Panc1 (cell line): ENCODE measurements around the gene ESCO1. TPM values are rescaled to one million over a fixed set of nuclear protein-coding genes. Genes with fewer than 3 reads are reported as not detected.

Experiments
- ATAC-seq: fragments of 200-7000 bp; cut with Tn5 transposase; 2 replicates; pipeline ENCODE4 v1.9.1; 2020; ENCODE audit warnings: mild to moderate bottlenecking, moderate library complexity
- BruUV-seq: library from RNA; stranded (reverse); fragments of 400-500 nt; replicated peaks from 2 replicates; lab custom pipeline; 2021; lab: Mats Ljungman, UMichigan
- CTCF ChIA-PET: fragments of 300-600 bp; sonication (Branson Sonifier 250); formaldehyde crosslinking; loops from one replicate; lab custom pipeline; 2022; ENCODE audit warnings: antibody characterized with exemption; lab: Charles Lee
- POLR2A ChIA-PET: fragments of 300-600 bp; sonication (Branson Sonifier 250); formaldehyde crosslinking; loops from one replicate; lab custom pipeline; 2022; ENCODE audit warnings: antibody characterized with exemption; lab: Charles Lee
- DNase-seq: peaks from one replicate; pipeline ENCODE4 v3.0.0-alpha.2; 2010; ENCODE audit warnings: low read depth, low spot score
- H3K27ac ChIP-seq: 2 replicates; pipeline ENCODE4 v1.5.1; 2011; ENCODE audit warnings: mild to moderate bottlenecking, low read length, inconsistent platforms
- H3K27me3 ChIP-seq: fragments of 200-500 bp; sonication (Bioruptor generic); 2 replicates; pipeline ENCODE4 v1.6.0; 2014; ENCODE audit warnings: low read length, inconsistent platforms; ENCODE audit not compliant: control insufficient read depth, insufficient read depth
- H3K36me3 ChIP-seq: fragments of 200-500 bp; sonication (Bioruptor generic); 2 replicates; pipeline ENCODE4 v1.5.1; 2014; ENCODE audit warnings: inconsistent platforms, mild to moderate bottlenecking, low read length, moderate library complexity; ENCODE audit not compliant: control insufficient read depth, insufficient read depth
- H3K4me1 ChIP-seq: 2 replicates; pipeline ENCODE4 v1.5.1; 2011; ENCODE audit warnings: inconsistent platforms, mild to moderate bottlenecking, low read length, moderate library complexity; ENCODE audit not compliant: control insufficient read depth, insufficient read depth
- H3K4me3 ChIP-seq, 2 experiments: 2 replicates each; pipeline ENCODE4 v1.5.1; 2011 to 2012; ENCODE audit warnings: low read depth in 2 of 2, low read length in 2 of 2, mild to moderate bottlenecking in 2 of 2, inconsistent platforms in 1 of 2, moderate library complexity in 1 of 2
- H3K9me3 ChIP-seq: fragments of 200-500 bp; sonication (Bioruptor generic); 2 replicates; pipeline ENCODE4 v1.5.1; 2014; ENCODE audit warnings: low read depth, mild to moderate bottlenecking, inconsistent platforms, low read length, moderate library complexity; ENCODE audit not compliant: control insufficient read depth, insufficient read depth
- CTCF ChIP-seq: fragments of 450-650 bp; IDR thresholded peaks from 2 replicates; pipeline ENCODE4 v1.5.1; 2017; ENCODE audit warnings: mild to moderate bottlenecking
- POLR2AphosphoS5 ChIP-seq: IDR thresholded peaks from 2 replicates; pipeline ENCODE4 v1.6.1; 2012; ENCODE audit warnings: mild to moderate bottlenecking, low read depth, low read length, moderate library complexity
- REST ChIP-seq, 2 experiments: IDR thresholded peaks; 2 replicates each; pipeline ENCODE4 v1.6.1; 2011 to 2012; ENCODE audit warnings: low read depth in 2 of 2, control low read depth in 1 of 2, low read length in 1 of 2, mild to moderate bottlenecking in 1 of 2, moderate library complexity in 1 of 2; ENCODE audit not compliant: insufficient read depth in 1 of 2
- SIN3A ChIP-seq: IDR thresholded peaks from 2 replicates; pipeline ENCODE4 v1.6.1; 2012; ENCODE audit warnings: low read depth, mild to moderate bottlenecking, low read length, moderate library complexity, borderline replicate concordance; ENCODE audit not compliant: insufficient read depth
- TCF7L2 ChIP-seq: IDR thresholded peaks from 2 replicates; pipeline ENCODE4 v1.6.1; 2011; ENCODE audit warnings: mild to moderate bottlenecking, low read depth, low read length, inconsistent platforms
- in situ Hi-C: cut with HindIII; loops from 2 replicates; pipeline ENCODE4 v1.10.0; 2016; ENCODE audit warnings: low sequenced_read_pairs, low pct_unique_long_range_greater_than_20kb
- intact Hi-C: fragments of 100-400 bp; cut with micrococcal nuclease; formaldehyde crosslinking; loops from one replicate; pipeline ENCODE4 v1.10.0; 2022; ENCODE audit not compliant: unreplicated experiment
- total RNA-seq: library from RNA; stranded (reverse); gene quantifications from one replicate; pipeline ENCODE4 v1.2.1, GENCODE V29; 2021; ENCODE audit not compliant: unreplicated experiment

Gene ESCO1
- total RNA-seq, 1 experiment from 2014 or later, result 15.4 TPM

- H3K4me1 ChIP-seq, result peaks cover 10% of the 10 kb centered on the region
- peak overlapping the region; percentile 90 to 94 for H3K4me3 ChIP-seq
- H3K27me3 ChIP-seq, result no peaks in the 10 kb centered on the region
- in situ Hi-C loops, result no loop called here
- POLR2A ChIA-PET, result interaction anchor here (1.2 kb wide), 1 partner anchor 13 kb away, joined by 4 read pairs; no protein-coding TSS in a partner anchor
- peak overlapping the region; percentile 90 for H3K27ac ChIP-seq
- TSS peak; percentile 76 for BruUV-seq
- H3K36me3 ChIP-seq, result peaks cover 12% of the 10 kb centered on the region
- no peaks in the 10 kb centered on the region for H3K9me3 ChIP-seq
- intact Hi-C loops, result no loop called here
- ATAC-seq (peak; percentile 73), DNase-seq (no peak)
- CTCF ChIA-PET, result interaction anchor here (0.7 to 1.2 kb wide), 3 partner anchors 12 to 140 kb away, joined by 3 to 8 read pairs (median 3); partner anchors contain the start of genes MIB1 and SNRPD1
- TF ChIP-seq TCF7L2 (no peak), REST (IDR thresholded peaks at IDR 0.05; ENCODE audit: insufficient read depth in 1 of 2, low read depth in 2 of 2, low read length in 1 of 2) (no peak), POLR2AphosphoS5 (no peak), CTCF (no peak)
Measured at GRCh38 chr18:21599585-21600525, 649 bp downstream of the ESCO1 start.

- DNase-seq (no peak), ATAC-seq (no peak)
- in situ Hi-C loops, result no loop called here
- Histone ChIP-seq H3K36me3 (peaks cover 12% of the 10 kb centered on the region), H3K4me1 (peaks cover 10% of the 10 kb centered on the region; the same call in 1 of the 2 replicates), H3K27me3 (no peaks in the 10 kb centered on the region), H3K9me3 (no peaks in the 10 kb centered on the region), H3K27ac (peak overlapping the region; percentile 90), H3K4me3 (peak overlapping the region; percentile 90 to 94)
- TF ChIP-seq POLR2AphosphoS5 (no peak), TCF7L2 (no peak), SIN3A (no peak), CTCF (no peak), REST (IDR thresholded peaks at IDR 0.05; ENCODE audit: insufficient read depth in 1 of 2, low read depth in 2 of 2, low read length in 1 of 2) (no peak)
- intact Hi-C loops, result no loop called here
- BruUV-seq, result no TSS peak
- ChIA-PET CTCF (no interaction called here), POLR2A (no interaction called here)
Measured at GRCh38 chr18:21598726-21599584, 1.5 kb downstream of the ESCO1 start.
